ENCODE measurements around the gene SKI.
"Not testable (repeated sequence)": the region's sequence is repeated elsewhere in the genome, so short reads cannot be mapped to it uniquely, and the experiment has no call there.

SKI gene

DNA sequence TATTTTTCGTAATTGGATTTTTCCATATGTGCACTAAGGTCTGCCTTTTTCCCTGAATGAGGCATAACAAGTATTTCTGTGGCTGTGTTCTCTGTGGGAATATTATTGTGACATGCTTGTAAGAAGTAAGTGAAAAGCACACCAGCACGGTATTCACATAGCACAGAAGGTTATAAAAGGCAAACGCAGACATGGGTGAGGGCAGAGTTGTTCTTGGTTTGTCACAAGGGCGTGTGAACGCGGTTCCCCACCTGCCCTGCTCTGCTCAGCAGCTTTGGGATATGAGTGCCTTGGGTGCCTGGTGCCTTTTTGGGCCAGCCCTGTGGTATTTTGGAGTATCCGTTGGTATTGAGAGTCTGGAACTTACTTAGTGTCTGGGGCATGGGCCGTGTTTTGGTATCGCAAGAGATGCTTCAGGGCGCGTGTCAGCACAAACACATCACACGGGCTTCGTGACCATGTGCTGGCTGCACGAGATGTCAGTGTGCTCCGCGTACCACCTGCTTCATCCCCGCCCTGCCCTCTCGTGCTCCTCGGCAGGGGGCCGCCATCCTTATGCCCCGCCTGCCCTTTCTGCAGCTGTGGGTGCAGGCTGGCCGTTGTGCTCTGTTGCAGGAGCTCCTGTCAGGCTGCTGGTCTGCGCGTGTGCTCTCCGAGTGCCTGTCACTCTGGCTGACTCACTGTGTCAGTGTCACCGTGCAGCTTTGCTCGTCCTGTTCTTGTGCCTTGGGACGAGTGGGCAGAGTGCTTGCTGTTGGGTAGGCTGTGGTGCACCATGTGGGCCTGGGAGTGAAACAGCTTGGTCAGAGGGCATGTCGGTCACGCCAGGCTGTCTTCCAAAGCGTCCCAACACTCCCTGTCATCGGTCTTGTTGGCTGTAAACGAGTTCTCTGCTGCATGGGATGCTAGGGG, 15.0 kb downstream of the SKI start:
- DNase-seq (ENCODE audit: low read depth), result peak; percentile 46
- no peak overlapping the region for H3K4me3 ChIP-seq (ENCODE audit: low read length)
- TF ChIP-seq CTCF (conservative IDR thresholded peaks at IDR 0.05; ENCODE audit: low read length), result no peak

DNA sequence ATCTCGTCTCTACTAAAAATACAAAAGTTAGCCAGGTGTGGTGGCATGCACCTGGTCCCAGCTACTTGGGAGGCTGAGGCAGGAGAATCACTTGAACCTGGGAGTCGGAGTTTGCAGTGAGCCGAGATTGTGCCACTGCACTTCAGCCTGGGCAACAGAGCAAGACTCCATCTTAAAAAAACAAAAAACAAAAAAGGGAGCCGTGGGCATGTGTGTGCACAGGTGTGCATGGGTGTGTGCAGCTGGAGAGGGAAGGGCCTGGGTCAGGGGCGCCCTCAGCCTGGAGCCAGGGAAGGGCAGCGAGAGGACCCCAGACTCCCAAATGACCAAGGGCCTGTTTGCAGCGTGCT, 18.9 kb downstream of the SKI start:
- not testable (repeated sequence) for H3K4me3 ChIP-seq (ENCODE audit: low read length); DNase-seq (ENCODE audit: low read depth)

GRCh38 chr1:2247760-2248126, 19.6 kb downstream of the SKI start:
- no peak for DNase-seq (ENCODE audit: low read depth)
- H3K4me3 ChIP-seq (ENCODE audit: low read length), result no peak overlapping the region
- no peak for TF ChIP-seq CTCF (conservative IDR thresholded peaks at IDR 0.05; ENCODE audit: low read length)

DNA sequence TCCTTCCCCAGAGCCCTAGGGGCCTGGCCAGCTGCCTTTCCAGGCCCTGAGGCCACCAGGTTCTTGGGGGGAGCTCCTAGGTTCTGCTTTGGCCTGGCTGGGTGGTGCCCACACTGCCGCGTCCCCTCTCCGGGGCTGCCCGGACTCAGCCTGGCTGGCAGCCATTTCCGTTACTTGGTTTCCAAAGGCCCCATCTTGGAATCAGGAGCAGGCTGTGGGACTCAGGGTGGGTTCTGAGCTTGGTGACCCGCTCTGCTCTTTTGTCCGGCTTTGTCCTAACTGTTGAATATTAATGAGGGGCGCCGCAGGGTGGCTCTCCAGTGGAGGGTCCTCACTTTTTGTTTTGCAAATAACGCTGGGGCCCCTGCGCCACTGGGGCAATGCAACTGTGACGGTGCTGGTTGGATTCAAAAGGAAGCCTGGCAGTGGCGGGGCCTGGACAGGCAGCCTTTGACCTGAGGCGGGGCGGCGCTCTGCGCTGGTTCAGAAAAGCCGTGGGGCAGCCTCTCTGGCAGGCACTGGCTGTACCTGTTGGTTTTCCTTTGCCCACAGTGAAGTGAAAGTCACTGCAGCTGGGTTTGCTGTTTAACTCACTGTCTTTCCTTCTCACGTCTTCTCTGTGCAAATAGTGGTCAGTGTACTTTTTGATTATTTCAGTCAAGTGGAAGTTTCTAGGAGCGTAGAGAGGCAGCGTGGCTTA, 20.2 kb downstream of the SKI start:
- no peak overlapping the region for H3K4me3 ChIP-seq (ENCODE audit: low read length)
- DNase-seq (ENCODE audit: low read depth), result no peak
- no peak for TF ChIP-seq CTCF (conservative IDR thresholded peaks at IDR 0.05; ENCODE audit: low read length)

DNA sequence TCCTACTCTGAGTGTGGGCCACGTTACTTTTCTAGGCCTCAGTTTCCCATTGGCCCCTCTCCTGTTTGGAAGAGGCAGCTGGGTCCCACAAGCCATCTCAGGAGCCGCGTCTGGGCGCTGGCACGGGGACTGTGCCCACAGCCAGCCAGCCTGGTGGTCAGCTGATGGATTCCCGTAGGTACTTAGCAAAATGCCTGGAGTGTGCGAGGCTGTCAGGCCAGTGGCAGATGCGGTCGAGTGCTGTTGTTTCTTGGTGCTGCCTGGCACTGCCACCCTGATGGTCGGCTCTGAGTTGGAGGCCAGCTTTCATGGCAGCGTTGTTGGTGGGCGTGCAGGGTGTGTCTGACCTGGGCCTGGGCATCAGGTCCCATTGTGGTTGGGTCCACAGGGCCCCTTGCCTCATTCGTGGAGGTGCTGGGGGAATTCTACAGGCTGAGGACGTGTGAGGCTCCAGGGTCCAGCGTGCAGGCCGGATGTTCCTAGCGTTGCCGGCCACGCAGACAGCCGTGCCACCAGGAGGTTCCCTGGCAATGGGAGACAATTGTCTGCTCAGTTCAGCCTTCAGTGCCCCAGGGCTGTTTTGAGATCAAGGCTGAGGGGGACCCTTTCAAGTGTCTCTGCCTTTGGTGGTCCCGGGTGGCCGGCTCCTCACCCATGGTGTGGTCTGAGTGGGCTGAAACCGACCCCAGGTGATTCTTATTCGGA, 20.9 kb downstream of the SKI start:
- no peak for DNase-seq (ENCODE audit: low read depth)
- no peak overlapping the region for H3K4me3 ChIP-seq (ENCODE audit: low read length)
- TF ChIP-seq CTCF (conservative IDR thresholded peaks at IDR 0.05; ENCODE audit: low read length), result no peak

- no peak overlapping the region for H3K4me3 ChIP-seq (ENCODE audit: low read length)
- no peak for TF ChIP-seq CTCF (conservative IDR thresholded peaks at IDR 0.05; ENCODE audit: low read length)
- no peak for DNase-seq (ENCODE audit: low read depth)
Measured at GRCh38 chr1:2249559-2249906, 21.4 kb downstream of the SKI start.

GRCh38 chr1:2250721-2251281, 22.7 kb downstream of the SKI start:
- H3K4me3 ChIP-seq (ENCODE audit: low read length), result no peak overlapping the region
- DNase-seq (ENCODE audit: low read depth), result no peak
- TF ChIP-seq CTCF (conservative IDR thresholded peaks at IDR 0.05; ENCODE audit: low read length), result no peak

Data from AG10803 (cell line).